IMR-90 (cell line): Measurements from ENCODE around the gene SIRT7. TPM values are rescaled to one million over a fixed set of nuclear protein-coding genes. Genes with fewer than 3 reads are reported as not detected.

ENCODE experiments used
- ATAC-seq: fragments of 200-7000 bp; cut with Tn5 transposase; 2 replicates; pipeline ENCODE4 v1.9.1; 2020; ENCODE audit warnings: low read depth, mild to moderate bottlenecking, moderate library complexity
- BruUV-seq: library from RNA; stranded (reverse); fragments of 400-500 nt; replicated peaks from 2 replicates; lab custom pipeline; 2021; lab: Mats Ljungman, UMichigan
- CTCF ChIA-PET: fragments of 300-600 bp; formaldehyde crosslinking; extraction: SDS; loops from one replicate; lab custom pipeline; 2021; ENCODE audit warnings: antibody characterized with exemption; lab: Yijun Ruan, JAX
- POLR2A ChIA-PET: fragments of 300-600 bp; sonication (Branson Sonifier 250); formaldehyde crosslinking; loops from one replicate; lab custom pipeline; 2022; ENCODE audit warnings: antibody characterized with exemption; ENCODE audit not compliant: unreplicated experiment; lab: Charles Lee
- DNase-seq: peaks from one replicate; pipeline ENCODE4 v3.0.0; 2013
- H2AFZ ChIP-seq: replicated peaks from 2 replicates; pipeline ENCODE3; 2013; ENCODE audit warnings: low read length, mild to moderate bottlenecking; ENCODE audit not compliant: poor library complexity
- H2AK5ac ChIP-seq: 2 replicates; pipeline ENCODE4 v1.6.1; 2013; ENCODE audit warnings: low read depth, low read length, inconsistent platforms
- H2AK9ac ChIP-seq: replicated peaks from 2 replicates; pipeline ENCODE3; 2013; ENCODE audit warnings: mild to moderate bottlenecking, low read depth, low read length, moderate library complexity; ENCODE audit not compliant: poor library complexity
- H2BK120ac ChIP-seq: 2 replicates; pipeline ENCODE4 v1.6.1; 2013; ENCODE audit warnings: low read depth, low read length, inconsistent platforms
- H2BK15ac ChIP-seq: 3 replicates; pipeline ENCODE4 v1.6.1; 2013; ENCODE audit warnings: low read depth, low read length, inconsistent platforms
- H2BK20ac ChIP-seq: 2 replicates; pipeline ENCODE4 v1.6.1; 2013; ENCODE audit warnings: low read depth, mild to moderate bottlenecking, inconsistent platforms, low read length, moderate library complexity
- H2BK5ac ChIP-seq: 2 replicates; pipeline ENCODE4 v1.6.1; 2013; ENCODE audit warnings: mild to moderate bottlenecking, low read depth, low read length, inconsistent platforms; ENCODE audit not compliant: poor library complexity, severe bottlenecking
- H3K14ac ChIP-seq: replicated peaks from 2 replicates; pipeline ENCODE4 v1.6.1; 2013; ENCODE audit warnings: low read depth, low read length, inconsistent platforms
- H3K18ac ChIP-seq: 2 replicates; pipeline ENCODE4 v1.6.1; 2013; ENCODE audit warnings: low read depth, low read length, control low read depth
- H3K23ac ChIP-seq: 2 replicates; pipeline ENCODE4 v1.6.1; 2013; ENCODE audit warnings: low read depth, low read length, inconsistent platforms
- H3K27ac ChIP-seq: 2 replicates; pipeline ENCODE4 v1.5.1; 2013; ENCODE audit warnings: mild to moderate bottlenecking, control low read depth, low read length; ENCODE audit not compliant: insufficient read depth
- H3K27me3 ChIP-seq: 2 replicates; pipeline ENCODE4 v1.6.1; 2013; ENCODE audit warnings: low read length; ENCODE audit not compliant: control insufficient read depth, insufficient read depth
- H3K36me3 ChIP-seq: 2 replicates; pipeline ENCODE4 v1.6.1; 2013; ENCODE audit warnings: low read length, mixed read lengths; ENCODE audit not compliant: control insufficient read depth, insufficient read depth
- H3K4ac ChIP-seq: 2 replicates; pipeline ENCODE4 v1.6.1; 2013; ENCODE audit warnings: low read depth, low read length, inconsistent platforms
- H3K4me1 ChIP-seq: 2 replicates; pipeline ENCODE4 v1.6.1; 2013; ENCODE audit warnings: low read length, mixed read lengths; ENCODE audit not compliant: control insufficient read depth, insufficient read depth
- H3K4me2 ChIP-seq: 2 replicates; pipeline ENCODE4 v1.6.1; 2013; ENCODE audit warnings: low read depth, mild to moderate bottlenecking, control low read depth, low read length, moderate library complexity
- H3K4me3 ChIP-seq: 2 replicates; pipeline ENCODE4 v1.5.1; 2013; ENCODE audit warnings: low read depth, mild to moderate bottlenecking, control low read depth, low read length, moderate library complexity; ENCODE audit not compliant: insufficient read depth
- H3K56ac ChIP-seq: 2 replicates; pipeline ENCODE4 v1.6.1; 2013; ENCODE audit warnings: low read length, inconsistent platforms; ENCODE audit not compliant: insufficient read depth; ENCODE audit errors: extremely low read depth
- H3K79me1 ChIP-seq, 2 experiments: 2 replicates each; pipeline ENCODE4 v1.6.1; 2013; ENCODE audit warnings: low read length in 2 of 2, inconsistent platforms in 1 of 2, low read depth in 1 of 2
- H3K9ac ChIP-seq: 2 replicates; pipeline ENCODE4 v1.6.1; 2013; ENCODE audit warnings: low read depth, low read length, control low read depth
- H3K9me1 ChIP-seq: 2 replicates; pipeline ENCODE4 v1.6.1; 2013; ENCODE audit warnings: low read length, inconsistent platforms; ENCODE audit not compliant: insufficient read depth
- H3K9me3 ChIP-seq: 2 replicates; pipeline ENCODE4 v1.6.1; 2013; ENCODE audit warnings: low read length; ENCODE audit not compliant: control insufficient read depth, insufficient read depth
- H4K20me1 ChIP-seq: 2 replicates; pipeline ENCODE4 v1.6.1; 2013; ENCODE audit warnings: low read length, inconsistent platforms; ENCODE audit not compliant: insufficient read depth
- H4K5ac ChIP-seq: 2 replicates; pipeline ENCODE4 v1.6.1; 2013; ENCODE audit warnings: mild to moderate bottlenecking, low read depth, low read length, control low read depth
- H4K8ac ChIP-seq, 2 experiments: 2 replicates each; pipeline ENCODE4 v1.6.1; 2013; ENCODE audit warnings: low read depth in 2 of 2, low read length in 2 of 2, control low read depth in 1 of 2, inconsistent platforms in 1 of 2
- H4K91ac ChIP-seq: 2 replicates; pipeline ENCODE4 v1.6.1; 2013; ENCODE audit warnings: low read depth, low read length, inconsistent platforms; ENCODE audit not compliant: insufficient read depth
- BHLHE40 ChIP-seq: fragments of 150-350 bp; IDR thresholded peaks from 2 replicates; pipeline ENCODE4 v1.6.1; 2016; ENCODE audit warnings: mild to moderate bottlenecking, low read depth, low read length
- CHD1 ChIP-seq: IDR thresholded peaks from 2 replicates; pipeline ENCODE4 v1.6.1; 2012; ENCODE audit warnings: low read depth, low read length, improper control_type of control experiment
- MAFK ChIP-seq: IDR thresholded peaks from 2 replicates; pipeline ENCODE4 v1.6.1; 2012; ENCODE audit warnings: low read depth, low read length, improper control_type of control experiment
- MAZ ChIP-seq: IDR thresholded peaks from 2 replicates; pipeline ENCODE4 v1.6.1; 2012; ENCODE audit warnings: low read depth, mild to moderate bottlenecking, low read length, improper control_type of control experiment, moderate library complexity, borderline replicate concordance
- MXI1 ChIP-seq: IDR thresholded peaks from 2 replicates; pipeline ENCODE4 v1.6.1; 2012; ENCODE audit warnings: low read depth, mild to moderate bottlenecking, low read length, moderate library complexity, borderline replicate concordance
- POLR2A ChIP-seq: IDR thresholded peaks from 2 replicates; pipeline ENCODE4 v1.6.1; 2012; ENCODE audit warnings: mild to moderate bottlenecking, low read depth, low read length
- RAD21 ChIP-seq: IDR thresholded peaks from 2 replicates; pipeline ENCODE4 v1.6.1; 2012; ENCODE audit warnings: low read length, improper control_type of control experiment
- RCOR1 ChIP-seq: IDR thresholded peaks from 2 replicates; pipeline ENCODE4 v1.6.1; 2012; ENCODE audit warnings: mild to moderate bottlenecking, low read length, improper control_type of control experiment; ENCODE audit not compliant: insufficient replicate concordance
- RFX5 ChIP-seq: IDR thresholded peaks from 2 replicates; pipeline ENCODE4 v1.8.0; 2012; ENCODE audit warnings: low read depth, mild to moderate bottlenecking, low read length, moderate library complexity
- WGBS, 2 experiments: methylation state at CpG; one replicate each; pipeline versions ENCODE4 v1.1.5 to v1.1.7; 2013; ENCODE audit warnings: missing lambda C conversion rate in 2 of 2; ENCODE audit not compliant: insufficient read length in 1 of 2; ENCODE audit errors: extremely low coverage in 2 of 2; 5-methylcytosine and 5-hydroxymethylcytosine counted together
- dilution Hi-C: fragments of 300-500 bp; cut with HindIII; formaldehyde crosslinking; loops from one replicate; pipeline ENCODE4 v1.14.3; 2018; ENCODE audit warnings: low sequenced_read_pairs; ENCODE audit not compliant: unreplicated experiment
- in situ Hi-C: fragments of 300-500 bp; cut with MboI; formaldehyde crosslinking; loops from 3 replicates; pipeline ENCODE4 v1.14.3; 2019; ENCODE audit warnings: low sequenced_read_pairs, inconsistent platforms, mixed read lengths
- intact Hi-C: fragments of 100-400 bp; cut with micrococcal nuclease; formaldehyde crosslinking; loops from 2 replicates; pipeline ENCODE4 v1.10.0; 2022
- polyA plus RNA-seq, 3 experiments: library from polyadenylated mRNA; depleted of rRNA; stranded (reverse); fragments of >200 nt; gene quantifications; 2 replicates each; pipeline ENCODE4 v1.2.3, GENCODE V29; 2012; ENCODE audit warnings: low replicate concordance in 1 of 3
- total RNA-seq: library from RNA; depleted of rRNA; stranded (reverse); fragments of >200 nt; gene quantifications from 2 replicates; pipeline ENCODE4 v1.2.3, GENCODE V29; 2012
- TF ChIP-seq, protein P1 (sequence below): fragments of 150-350 bp; IDR thresholded peaks from 2 replicates; pipeline ENCODE4 v1.6.1; 2016; ENCODE audit warnings: low read depth, mild to moderate bottlenecking, low read length, moderate library complexity, borderline replicate concordance

SIRT7 gene
- total and polyA plus RNA-seq, 2 of the 4 experiments (the other 2 are of a cell fraction): 14.5 to 19.8 TPM

DNA sequence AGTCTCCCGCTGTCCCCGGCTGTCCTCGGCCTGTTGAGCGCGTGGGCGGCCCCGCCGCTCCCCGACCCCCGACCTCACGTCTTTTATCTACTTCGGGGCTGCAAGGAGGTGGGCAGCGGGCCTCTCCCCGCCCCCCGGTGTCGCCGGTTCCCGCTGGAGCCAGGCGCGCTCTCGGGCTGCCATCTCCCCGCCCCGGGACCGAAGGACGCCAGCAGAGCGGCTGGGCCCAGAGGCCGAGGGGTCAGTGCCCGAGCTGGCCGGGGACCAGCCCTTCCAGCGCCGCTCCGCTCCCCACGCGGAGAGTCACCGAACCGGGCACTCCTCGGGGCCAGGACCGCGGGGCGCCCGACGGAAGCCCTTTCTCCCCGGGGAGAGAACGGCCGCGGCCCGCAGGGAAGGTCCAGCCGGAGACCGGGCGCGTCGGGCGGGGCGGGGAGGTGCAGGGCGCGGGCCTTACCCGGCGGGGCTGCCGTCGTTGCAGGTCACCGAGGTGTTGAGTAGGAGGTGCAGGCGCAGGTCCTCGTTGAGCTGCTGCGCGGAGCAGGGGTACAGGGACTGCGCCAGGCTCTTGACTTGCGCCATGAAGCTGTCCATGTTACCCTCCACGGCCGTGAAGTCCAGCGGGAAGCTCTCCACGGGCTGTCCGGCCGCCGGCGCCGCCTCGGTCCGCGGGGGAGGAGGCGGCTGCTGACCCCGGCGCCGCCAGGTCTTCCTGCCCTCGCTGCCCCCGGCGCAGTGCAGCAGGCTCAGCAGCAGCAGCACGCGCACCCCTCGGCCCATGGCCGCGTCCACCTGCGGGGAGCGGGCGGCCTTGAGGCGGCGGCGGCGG is 42.4 kb upstream of the SIRT7 start:
- intact Hi-C loops: loop anchor here (10.0 kb wide), 1 partner anchor 194 kb away; no protein-coding TSS in a partner anchor
- TF ChIP-seq BHLHE40 (no peak), RFX5 (no peak), MAFK (no peak), RAD21 (no peak), MXI1 (no peak), POLR2A (no peak), CHD1 (no peak), RCOR1 (no peak), MAZ (no peak)
- TF ChIP-seq, protein P1, sequence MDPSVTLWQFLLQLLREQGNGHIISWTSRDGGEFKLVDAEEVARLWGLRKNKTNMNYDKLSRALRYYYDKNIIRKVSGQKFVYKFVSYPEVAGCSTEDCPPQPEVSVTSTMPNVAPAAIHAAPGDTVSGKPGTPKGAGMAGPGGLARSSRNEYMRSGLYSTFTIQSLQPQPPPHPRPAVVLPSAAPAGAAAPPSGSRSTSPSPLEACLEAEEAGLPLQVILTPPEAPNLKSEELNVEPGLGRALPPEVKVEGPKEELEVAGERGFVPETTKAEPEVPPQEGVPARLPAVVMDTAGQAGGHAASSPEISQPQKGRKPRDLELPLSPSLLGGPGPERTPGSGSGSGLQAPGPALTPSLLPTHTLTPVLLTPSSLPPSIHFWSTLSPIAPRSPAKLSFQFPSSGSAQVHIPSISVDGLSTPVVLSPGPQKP: no peak
- no peak overlapping the region for H2BK15ac ChIP-seq
- no peak for ATAC-seq
- H2AK9ac ChIP-seq: peak overlapping the region; percentile 61
- H2BK5ac ChIP-seq: no peak overlapping the region
- POLR2A ChIA-PET: no interaction called here
- H3K9me3 ChIP-seq: no peaks in the 10 kb centered on the region
- no peak overlapping the region for H4K91ac ChIP-seq
- H2AK5ac ChIP-seq: no peak overlapping the region
- H3K27me3 ChIP-seq: peaks cover 50% of the 10 kb centered on the region
- H4K8ac ChIP-seq: no peak overlapping the region
- no peaks in the 10 kb centered on the region for H3K4me1 ChIP-seq
- no peak overlapping the region for H3K27ac ChIP-seq
- no peaks in the 10 kb centered on the region for H3K36me3 ChIP-seq
- H3K9ac ChIP-seq: no peak overlapping the region
- in situ Hi-C loops: no loop called here
- no peak overlapping the region for H3K18ac ChIP-seq
- H2BK120ac ChIP-seq: no peak overlapping the region
- no peak overlapping the region for H2BK20ac ChIP-seq
- dilution Hi-C loops: no loop called here
- H4K20me1 ChIP-seq: no peaks in the 10 kb centered on the region
- no peak overlapping the region for H3K14ac ChIP-seq
- 3% methylated on average over 36 of the region's 98 CpGs; no CpG with 5 or more reads in 1 of the 2 experiments for WGBS, 2 experiments
- H3K4ac ChIP-seq: no peak overlapping the region
- H3K4me3 ChIP-seq: peak overlapping the region; percentile 21
- no peak for DNase-seq
- peak overlapping the region; percentile 15; the same call in 1 of the 2 replicates for H3K4me2 ChIP-seq
- no TSS peak for BruUV-seq
- peak overlapping the region; percentile 92 for H2AFZ ChIP-seq
- no peaks in the 10 kb centered on the region for H3K9me1 ChIP-seq
- no peak overlapping the region for H4K5ac ChIP-seq
- H3K23ac ChIP-seq: no peak overlapping the region
- no peaks in the 10 kb centered on the region for H3K79me1 ChIP-seq
- no peak overlapping the region for H3K56ac ChIP-seq
- CTCF ChIA-PET: interaction anchor here (0.6 to 1.3 kb wide), 13 partner anchors 8 to 87 kb away, joined by 3 to 17 read pairs (median 4); partner anchors contain the start of genes CENPX, DCXR, LRRC45 and MYADML2
